ENCODE measurements around the gene MYO10. TPM values are rescaled to one million over a fixed set of nuclear protein-coding genes. Genes with fewer than 3 reads are reported as not detected.

Gene MYO10
- total RNA-seq, 1 experiment from 2014 or later = 202 TPM

DNA sequence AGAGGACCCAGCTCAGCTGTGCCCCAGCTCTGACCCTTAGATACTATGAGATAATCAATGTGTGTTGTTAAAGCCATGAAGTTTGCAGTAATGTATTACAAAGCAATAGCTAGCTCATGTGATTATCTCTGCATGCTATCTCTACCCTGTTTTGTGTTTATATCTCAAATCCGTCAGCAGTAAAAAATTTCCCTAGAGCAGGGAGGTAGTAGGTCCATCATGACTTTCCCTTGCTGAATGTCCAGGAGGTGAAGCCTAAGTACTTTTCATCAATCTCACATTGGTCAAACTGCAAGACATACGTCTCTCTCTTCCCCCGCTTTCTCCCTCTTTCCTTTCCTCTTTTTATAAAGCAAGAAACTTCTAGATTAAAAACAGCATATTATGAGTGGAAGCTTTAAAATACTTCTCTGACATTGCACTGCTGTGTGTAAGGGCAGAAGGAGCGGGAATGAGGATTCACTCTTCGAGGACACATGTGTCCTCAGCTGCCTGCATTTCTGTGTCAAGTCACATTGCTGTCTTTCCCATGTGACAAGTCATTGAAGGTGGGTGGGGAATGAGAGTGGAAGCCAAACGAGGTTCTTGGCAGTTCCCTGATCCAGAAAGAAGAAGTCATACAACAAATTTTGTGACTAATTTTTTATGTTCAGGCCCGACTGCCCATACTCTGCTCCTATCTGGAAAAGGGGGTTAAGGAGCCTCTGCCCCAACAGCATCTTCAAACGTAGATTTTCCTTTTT is 226.2 kb downstream of the MYO10 start:
- intact Hi-C loops (cut with micrococcal nuclease; ENCODE audit: unreplicated experiment) = no loop called here
- no TSS peak for BruUV-seq (replicated peaks)
- H3K36me3 ChIP-seq (ENCODE audit: insufficient read depth, low read length, poor library complexity, severe bottlenecking) = peaks cover 60% of the 10 kb centered on the region

GRCh38 chr5:16707869-16708192 is 228.3 kb downstream of the MYO10 start:
- ChIA-PET CTCF (no interaction called here), POLR2A (ENCODE audit: low non-redundant PET) (no interaction called here)
- DNase-seq (ENCODE audit: low spot score) = no peak
- no peaks in the 10 kb centered on the region for H3K9me3 ChIP-seq (ENCODE audit: low read depth, low read length, poor library complexity, severe bottlenecking)
- H3K4me3 ChIP-seq (ENCODE audit: low read depth, low read length, poor library complexity, severe bottlenecking) = no peak overlapping the region
- intact Hi-C loops (cut with micrococcal nuclease; ENCODE audit: unreplicated experiment) = no loop called here
- H3K27ac ChIP-seq (ENCODE audit: low read depth, low read length, poor library complexity, severe bottlenecking) = no peak overlapping the region
- peaks cover 80% of the 10 kb centered on the region for H3K36me3 ChIP-seq (ENCODE audit: insufficient read depth, low read length, poor library complexity, severe bottlenecking)
- H3K27me3 ChIP-seq (replicated peaks; ENCODE audit: insufficient read depth, low read depth, low read length, poor library complexity) = no peaks in the 10 kb centered on the region
- BruUV-seq (replicated peaks) = no TSS peak
- TF ChIP-seq CTCF (conservative IDR thresholded peaks at IDR 0.05; ENCODE audit: low read depth, low read length) (no peak), EZH2 (IDR thresholded peaks at IDR 0.05; ENCODE audit: borderline replicate concordance, low read depth, low read length, poor library complexity, severe bottlenecking) (no peak)
- no peaks in the 10 kb centered on the region for H3K4me1 ChIP-seq (ENCODE audit: insufficient read depth, low read length, poor library complexity, severe bottlenecking)

More for the DNA sequence above, 226.2 kb downstream of the MYO10 start:
- TF ChIP-seq EZH2 (IDR thresholded peaks at IDR 0.05; ENCODE audit: borderline replicate concordance, low read depth, low read length, poor library complexity, severe bottlenecking) (no peak), CTCF (conservative IDR thresholded peaks at IDR 0.05; ENCODE audit: low read depth, low read length) (no peak)
- no peak overlapping the region for H3K27ac ChIP-seq (ENCODE audit: low read depth, low read length, poor library complexity, severe bottlenecking)
- H3K27me3 ChIP-seq (replicated peaks; ENCODE audit: insufficient read depth, low read depth, low read length, poor library complexity) = no peaks in the 10 kb centered on the region
- H3K4me1 ChIP-seq (ENCODE audit: insufficient read depth, low read length, poor library complexity, severe bottlenecking) = peaks cover 12% of the 10 kb centered on the region
- CTCF ChIA-PET = no interaction called here
- H3K9me3 ChIP-seq (ENCODE audit: low read depth, low read length, poor library complexity, severe bottlenecking) = no peaks in the 10 kb centered on the region
- no peak overlapping the region for H3K4me3 ChIP-seq (ENCODE audit: low read depth, low read length, poor library complexity, severe bottlenecking)
- no peak for DNase-seq (ENCODE audit: low spot score)
- POLR2A ChIA-PET (ENCODE audit: low non-redundant PET) = no interaction called here

DNA sequence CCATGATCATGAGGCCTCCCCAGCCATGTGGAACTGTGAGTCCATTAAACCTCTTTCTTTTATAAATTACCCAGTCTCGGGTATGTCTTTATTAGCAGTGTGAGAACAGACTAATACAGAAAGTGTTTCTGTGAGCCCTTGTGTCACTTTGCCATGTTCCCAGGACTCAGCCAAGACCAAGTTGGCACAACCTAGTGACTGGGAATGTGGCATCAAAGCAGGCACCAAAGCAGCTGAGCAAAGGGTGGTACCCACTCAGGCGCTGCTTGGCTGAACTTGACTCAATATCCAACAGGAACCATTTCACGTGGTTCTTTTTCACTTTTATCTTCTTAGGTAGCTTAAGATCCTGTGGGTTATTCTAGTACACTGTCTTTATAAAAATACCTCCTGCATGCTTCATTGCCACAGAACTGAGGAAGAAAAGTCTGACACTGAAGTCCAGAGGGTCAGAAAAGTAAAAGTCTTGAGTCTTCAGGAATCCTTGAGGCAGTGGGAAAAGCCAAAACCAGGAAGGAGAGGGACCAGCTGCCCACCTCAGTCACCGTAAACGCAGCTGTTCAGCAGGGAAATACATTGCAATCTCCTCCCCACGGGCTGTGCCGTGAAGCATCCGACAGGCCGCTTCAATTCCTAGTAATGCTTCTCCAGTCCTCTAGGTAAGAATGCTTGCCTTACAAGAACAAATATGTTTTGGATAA is 228.8 kb downstream of the MYO10 start:
- H3K4me1 ChIP-seq (ENCODE audit: insufficient read depth, low read length, poor library complexity, severe bottlenecking) = no peaks in the 10 kb centered on the region
- no peak for DNase-seq (ENCODE audit: low spot score)
- TF ChIP-seq CTCF (conservative IDR thresholded peaks at IDR 0.05; ENCODE audit: low read depth, low read length) = no peak
- no peaks in the 10 kb centered on the region for H3K9me3 ChIP-seq (ENCODE audit: low read depth, low read length, poor library complexity, severe bottlenecking)
- CTCF ChIA-PET = no interaction called here
- H3K36me3 ChIP-seq (ENCODE audit: insufficient read depth, low read length, poor library complexity, severe bottlenecking) = peaks cover 85% of the 10 kb centered on the region
- H3K4me3 ChIP-seq (ENCODE audit: low read depth, low read length, poor library complexity, severe bottlenecking) = no peak overlapping the region
- no peaks in the 10 kb centered on the region for H3K27me3 ChIP-seq (replicated peaks; ENCODE audit: insufficient read depth, low read depth, low read length, poor library complexity)
- intact Hi-C loops (cut with micrococcal nuclease; ENCODE audit: unreplicated experiment) = no loop called here
- POLR2A ChIA-PET (ENCODE audit: low non-redundant PET) = no interaction called here
- BruUV-seq (replicated peaks) = no TSS peak
- no peak overlapping the region for H3K27ac ChIP-seq (ENCODE audit: low read depth, low read length, poor library complexity, severe bottlenecking)

All from A673 (cell line).